Measurements from ENCODE around the gene SP5. TPM values are rescaled to one million over a fixed set of nuclear protein-coding genes. Genes with fewer than 3 reads are reported as not detected.
A peak's percentile ranks its signal among the peaks of the same experiment; 100 is the strongest.

SP5 gene
- total and polyA plus RNA-seq, 12 donors: 0.12 to 0.97 (median 0.37) TPM; not detected in 3

- no peaks in the 10 kb centered on the region for H3K36me3 ChIP-seq
- no peak overlapping the region for H3K27ac ChIP-seq
- ATAC-seq: no peak
- no peaks in the 10 kb centered on the region for H3K9me3 ChIP-seq
- no peak for TF ChIP-seq CTCF (IDR thresholded peaks at IDR 0.05)
- intact Hi-C loops (cut with DNase I): loop anchor here in 6 of 10 donors (10.0 kb wide), 5 partner anchors 97 to 313 kb away; partner anchors contain the start of gene GAD1 (in 1 of the 6)
- DNase-seq: no peak
- WGBS, 2 donors: 14 to 34% methylated on average over 10 of the region's 10 CpGs
- H3K4me3 ChIP-seq: peak overlapping the region in 4 of 10 donors; percentile 8 to 63 (median 38)
- H3K27me3 ChIP-seq: peaks cover 32 to 100% (median 87%) of the 10 kb centered on the region in 7 donors
- peaks cover 12 to 38% (median 33%) of the 10 kb centered on the region in 9 donors for H3K4me1 ChIP-seq
Measured at GRCh38 chr2:170717599-170717963, 2.4 kb downstream of the SP5 start.

GRCh38 chr2:170717991-170718589 is 3.0 kb downstream of the SP5 start:
- H3K27me3 ChIP-seq: peaks cover 32 to 100% (median 81%) of the 10 kb centered on the region in 7 donors
- DNase-seq (no peak), ATAC-seq (no peak)
- peaks cover 12 to 36% (median 33%) of the 10 kb centered on the region in 9 donors for H3K4me1 ChIP-seq
- 27 to 43% methylated on average over 18 of the region's 18 CpGs for WGBS, 2 donors
- H3K4me3 ChIP-seq: no peak overlapping the region
- intact Hi-C loops (cut with DNase I): loop anchor here in 6 of 10 donors (10.0 kb wide), 5 partner anchors 97 to 313 kb away; partner anchors contain the start of gene GAD1 (in 1 of the 6)
- H3K36me3 ChIP-seq: no peaks in the 10 kb centered on the region
- H3K27ac ChIP-seq: no peak overlapping the region
- H3K9me3 ChIP-seq: no peaks in the 10 kb centered on the region
- no peak for TF ChIP-seq CTCF (IDR thresholded peaks at IDR 0.05)

GRCh38 chr2:170719810-170720209 is 4.7 kb downstream of the SP5 start:
- TF ChIP-seq CTCF (IDR thresholded peaks at IDR 0.05): no peak
- intact Hi-C loops (cut with DNase I): loop anchor here in 6 of 10 donors (10.0 kb wide), 5 partner anchors 95 to 315 kb away; partner anchors contain the start of gene GAD1 (in 1 of the 6)
- 62 to 63% methylated on average over 1 of the region's 1 CpG for WGBS, 2 donors

GRCh38 chr2:170721678-170722077 is 6.5 kb downstream of the SP5 start:
- ATAC-seq (no peak), DNase-seq (no peak)
- Histone ChIP-seq H3K9me3 (no peaks in the 10 kb centered on the region), H3K27ac (no peak overlapping the region), H3K4me3 (no peak overlapping the region), H3K4me1 (peaks cover 4 to 12% (median 8%) of the 10 kb centered on the region in 9 donors), H3K27me3 (peaks cover 10 to 88% (median 57%) of the 10 kb centered on the region in 7 donors), H3K36me3 (no peaks in the 10 kb centered on the region)
- intact Hi-C loops (cut with DNase I): no loop called here
- TF ChIP-seq CTCF (IDR thresholded peaks at IDR 0.05): no peak
- 92 to 94% methylated on average over 3 of the region's 3 CpGs for WGBS, 2 donors

More at GRCh38 chr2:170719810-170720209, 4.7 kb downstream of the SP5 start:
- H3K9me3 ChIP-seq: no peaks in the 10 kb centered on the region
- no peaks in the 10 kb centered on the region for H3K36me3 ChIP-seq
- no peak overlapping the region for H3K27ac ChIP-seq
- no peak overlapping the region for H3K4me3 ChIP-seq
- ATAC-seq (no peak), DNase-seq (no peak)
- peaks cover 21 to 100% (median 73%) of the 10 kb centered on the region in 7 donors for H3K27me3 ChIP-seq
- H3K4me1 ChIP-seq: peaks cover 5 to 27% (median 21%) of the 10 kb centered on the region in 9 donors
